Hepatocyte (in vitro differentiated cells): ENCODE measurements around the gene HRH1. TPM values are rescaled to one million over a fixed set of nuclear protein-coding genes. Genes with fewer than 3 reads are reported as not detected.
A peak's percentile ranks its signal among the peaks of the same experiment; 100 is the strongest.

ENCODE experiments used
- DNase-seq: peaks from one replicate; pipeline ENCODE4 v3.0.0-alpha.2; 2016; ENCODE audit warnings: low spot score
- H2AFZ ChIP-seq: fragments of 200-600 bp; sonication (generic); 2 replicates; pipeline ENCODE4 v1.6.0; 2016; ENCODE audit warnings: antibody characterized with exemption, mild to moderate bottlenecking
- H3K27ac ChIP-seq: fragments of 200-600 bp; sonication (generic); 2 replicates; pipeline ENCODE4 v1.5.1; 2016; ENCODE audit warnings: mild to moderate bottlenecking
- H3K27me3 ChIP-seq: fragments of 200-600 bp; sonication (generic); 2 replicates; pipeline ENCODE4 v1.6.1; 2016
- H3K36me3 ChIP-seq: fragments of 200-600 bp; sonication (generic); replicated peaks from 2 replicates; pipeline ENCODE4 v1.5.1; 2016; ENCODE audit warnings: low read depth; ENCODE audit not compliant: insufficient read depth
- H3K4me1 ChIP-seq: fragments of 200-600 bp; sonication (generic); 2 replicates; pipeline ENCODE4 v1.5.1; 2016; ENCODE audit warnings: mild to moderate bottlenecking, moderate library complexity; ENCODE audit not compliant: insufficient read depth
- H3K4me2 ChIP-seq: fragments of 200-600 bp; sonication (generic); 2 replicates; pipeline ENCODE4 v1.6.0; 2016
- H3K4me3 ChIP-seq: fragments of 200-600 bp; sonication (generic); 2 replicates; pipeline ENCODE4 v1.5.1; 2016; ENCODE audit warnings: mild to moderate bottlenecking
- H3K79me2 ChIP-seq: fragments of 200-600 bp; sonication (generic); 2 replicates; pipeline ENCODE4 v1.6.0; 2017; ENCODE audit warnings: mild to moderate bottlenecking
- H3K9me2 ChIP-seq: fragments of 200-600 bp; sonication (generic); replicated peaks from 2 replicates; pipeline ENCODE4 v1.6.0; 2017; ENCODE audit warnings: mild to moderate bottlenecking; ENCODE audit not compliant: insufficient read depth
- H3K9me3 ChIP-seq: fragments of 200-600 bp; sonication (generic); 2 replicates; pipeline ENCODE4 v1.5.1; 2016; ENCODE audit warnings: low read depth, mild to moderate bottlenecking
- H4K20me1 ChIP-seq: fragments of 200-600 bp; sonication (generic); 2 replicates; pipeline ENCODE4 v1.6.0; 2016; ENCODE audit warnings: mild to moderate bottlenecking; ENCODE audit not compliant: insufficient read depth, poor library complexity, severe bottlenecking
- CTCF ChIP-seq: fragments of 200-600 bp; sonication (generic); IDR thresholded peaks from 2 replicates; pipeline ENCODE4 v1.5.1; 2016; ENCODE audit warnings: antibody characterized with exemption, mild to moderate bottlenecking; ENCODE audit not compliant: poor library complexity
- EZH2 ChIP-seq: fragments of 200-600 bp; sonication (generic); IDR thresholded peaks from 2 replicates; pipeline ENCODE4 v1.6.1; 2016; ENCODE audit warnings: antibody characterized with exemption, mild to moderate bottlenecking, borderline replicate concordance
- EZH2phosphoT487 ChIP-seq: fragments of 200-600 bp; sonication (generic); IDR thresholded peaks from one replicate; pipeline ENCODE4 v1.6.1; 2018; ENCODE audit warnings: antibody characterized with exemption, mild to moderate bottlenecking, low read depth, moderate library complexity; ENCODE audit not compliant: unreplicated experiment, severe bottlenecking
- WGBS: methylation state at CpG from one replicate; pipeline ENCODE4 v1.1.6; 2016; ENCODE audit warnings: low lambda C conversion rate; ENCODE audit errors: missing lambda C conversion rate; 5-methylcytosine and 5-hydroxymethylcytosine counted together
- polyA plus RNA-seq: library from polyadenylated mRNA; unstranded; fragments of >200 nt; fragmentation: Nextera tagmentation; extraction: Ambion mirVana; gene quantifications from 2 replicates; pipeline ENCODE4 v1.2.1, GENCODE V29; 2016
- total RNA-seq: library from RNA; depleted of rRNA; stranded (reverse); fragments of >200 nt; gene quantifications from 2 replicates; pipeline ENCODE4 v1.2.3, GENCODE V29; 2014

Gene HRH1
- total and polyA plus RNA-seq, 2 experiments from 2014 or later = 3.3 to 5.1 TPM

GRCh38 chr3:11276901-11277300 lies 122.6 kb downstream of the HRH1 start:
- no peak for TF ChIP-seq CTCF
- TF ChIP-seq EZH2 = no peak
- TF ChIP-seq EZH2phosphoT487 = no peak
- Histone ChIP-seq H3K79me2 (peaks cover 53% of the 10 kb centered on the region), H3K4me2 (no peak overlapping the region), H3K9me2 (no peaks in the 10 kb centered on the region), H3K27ac (no peak overlapping the region), H3K9me3 (no peaks in the 10 kb centered on the region), H4K20me1 (no peaks in the 10 kb centered on the region), H3K4me1 (peaks cover 8% of the 10 kb centered on the region), H3K36me3 (no peaks in the 10 kb centered on the region), H3K27me3 (no peaks in the 10 kb centered on the region), H3K4me3 (no peak overlapping the region), H2AFZ (no peak overlapping the region)
- 94% methylated on average over 2 of the region's 2 CpGs for WGBS
- no peak for DNase-seq

- peak overlapping the region; percentile 37 for H3K4me2 ChIP-seq
These were observed 128.2 kb downstream of the HRH1 start for GRCh38 chr3:11282250-11283138.

DNA sequence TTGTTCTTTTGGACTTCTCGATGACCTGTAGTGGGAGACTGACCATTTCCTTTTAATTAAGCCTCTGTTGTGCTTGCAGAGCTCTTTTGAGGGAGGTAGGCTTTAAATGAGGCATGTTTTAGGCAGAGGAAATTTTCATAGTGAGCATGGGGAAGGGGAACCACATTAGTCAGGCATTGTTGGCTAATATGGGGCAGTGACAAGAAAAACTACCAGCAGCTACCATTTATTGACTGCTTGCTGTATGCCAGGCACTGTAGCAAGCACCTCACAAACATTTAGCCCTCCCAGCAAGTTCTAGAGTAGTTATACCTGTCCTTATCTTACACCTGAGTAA lies 128.8 kb downstream of the HRH1 start:
- no peaks in the 10 kb centered on the region for H3K9me3 ChIP-seq
- peaks cover 10% of the 10 kb centered on the region for H3K4me1 ChIP-seq
- no peak overlapping the region for H2AFZ ChIP-seq
- no peaks in the 10 kb centered on the region for H4K20me1 ChIP-seq
- no peaks in the 10 kb centered on the region for H3K27me3 ChIP-seq
- H3K27ac ChIP-seq = peak overlapping the region; percentile 68
- peak overlapping the region; percentile 37 for H3K4me2 ChIP-seq
- H3K79me2 ChIP-seq = peaks cover 23% of the 10 kb centered on the region
- H3K4me3 ChIP-seq = no peak overlapping the region
- WGBS = 75% methylated on average over 1 of the region's 1 CpG
- DNase-seq = no peak
- TF ChIP-seq EZH2 (no peak), CTCF (no peak), EZH2phosphoT487 (no peak)
- H3K36me3 ChIP-seq = no peaks in the 10 kb centered on the region
- H3K9me2 ChIP-seq = no peaks in the 10 kb centered on the region

More at GRCh38 chr3:11282250-11283138, 128.2 kb downstream of the HRH1 start:
- 74% methylated on average over 5 of the region's 5 CpGs for WGBS
- DNase-seq = peak; percentile 30
- H3K36me3 ChIP-seq = no peaks in the 10 kb centered on the region
- peaks cover 7% of the 10 kb centered on the region for H3K4me1 ChIP-seq
- H3K79me2 ChIP-seq = peaks cover 26% of the 10 kb centered on the region
- no peaks in the 10 kb centered on the region for H4K20me1 ChIP-seq
- H3K27me3 ChIP-seq = no peaks in the 10 kb centered on the region
- TF ChIP-seq CTCF (no peak), EZH2 (no peak), EZH2phosphoT487 (no peak)
- H3K4me3 ChIP-seq = no peak overlapping the region
- H3K27ac ChIP-seq = peak overlapping the region; percentile 73
- no peak overlapping the region for H2AFZ ChIP-seq
- H3K9me2 ChIP-seq = no peaks in the 10 kb centered on the region
- no peaks in the 10 kb centered on the region for H3K9me3 ChIP-seq
